SK-N-MC (cell line): ENCODE measurements around the gene RPH3AL.
"Not testable (repeated sequence)": the region's sequence is repeated elsewhere in the genome, so short reads cannot be mapped to it uniquely, and the experiment has no call there.

Source experiments
- DNase-seq: peaks from one replicate; pipeline ENCODE4 v3.0.0-alpha.2; 2011; ENCODE audit warnings: low read depth, low spot score
- H3K27ac ChIP-seq: fragments of 200-600 bp; sonication (generic); 2 replicates; pipeline ENCODE4 v1.5.1; 2016; ENCODE audit warnings: mixed run types
- H3K36me3 ChIP-seq: fragments of 200-600 bp; sonication (generic); 2 replicates; pipeline ENCODE4 v1.6.1; 2017; ENCODE audit warnings: antibody characterized with exemption, low read length, mixed read lengths; ENCODE audit not compliant: insufficient read depth
- H3K4me3 ChIP-seq: fragments of 200-600 bp; sonication (generic); 2 replicates; pipeline ENCODE4 v1.5.1; 2016
- H3K9ac ChIP-seq: fragments of 200-600 bp; sonication (generic); 2 replicates; pipeline ENCODE4 v1.8.0; 2017; ENCODE audit warnings: mixed run types, mixed read lengths; ENCODE audit not compliant: insufficient read length
- H3K9me3 ChIP-seq: fragments of 200-600 bp; sonication (generic); 2 replicates; pipeline ENCODE4 v1.6.1; 2017; ENCODE audit warnings: low read depth, mild to moderate bottlenecking, antibody characterized with exemption, low read length, moderate library complexity, mixed read lengths
- EZH2 ChIP-seq: fragments of 200-600 bp; sonication (generic); IDR thresholded peaks from one replicate; pipeline ENCODE4 v1.6.1; 2017; ENCODE audit warnings: antibody characterized with exemption
- FOXP2 ChIP-seq: optimal IDR thresholded peaks from 2 replicates; pipeline ENCODE3; 2011; ENCODE audit warnings: mild to moderate bottlenecking, moderate library complexity; ENCODE audit not compliant: insufficient read depth; ENCODE audit errors: extremely low read length, control extremely low read depth
- POLR2AphosphoS5 ChIP-seq: IDR thresholded peaks from 2 replicates; pipeline ENCODE4 v1.6.1; 2012; ENCODE audit warnings: mild to moderate bottlenecking, low read depth, low read length, borderline replicate concordance

The RPH3AL gene

GRCh38 chr17:177155-177554, 175.5 kb downstream of the RPH3AL start:
- DNase-seq = no peak
- Histone ChIP-seq H3K36me3 (no peaks in the 10 kb centered on the region), H3K27ac (no peak overlapping the region), H3K9ac (no peak overlapping the region), H3K9me3 (no peaks in the 10 kb centered on the region), H3K4me3 (no peak overlapping the region)
- no peak for TF ChIP-seq POLR2AphosphoS5
- no peak for TF ChIP-seq EZH2
- no peak for TF ChIP-seq FOXP2

GRCh38 chr17:173166-173911, 179.3 kb downstream of the RPH3AL start:
- no peak for DNase-seq
- Histone ChIP-seq H3K4me3 (no peak overlapping the region), H3K36me3 (no peaks in the 10 kb centered on the region), H3K9me3 (no peaks in the 10 kb centered on the region), H3K9ac (no peak overlapping the region), H3K27ac (no peak overlapping the region)
- TF ChIP-seq FOXP2 (no peak), POLR2AphosphoS5 (no peak), EZH2 (no peak)

- no peak for DNase-seq
- no peak overlapping the region for H3K4me3 ChIP-seq
- H3K36me3 ChIP-seq = no peaks in the 10 kb centered on the region
- no peaks in the 10 kb centered on the region for H3K9me3 ChIP-seq
- H3K9ac ChIP-seq = no peak overlapping the region
- no peak for TF ChIP-seq POLR2AphosphoS5
- TF ChIP-seq EZH2 = no peak
- no peak for TF ChIP-seq FOXP2
- H3K27ac ChIP-seq = no peak overlapping the region
These were observed 180.2 kb downstream of the RPH3AL start for GRCh38 chr17:172401-172800.

GRCh38 chr17:171871-172270, 180.7 kb downstream of the RPH3AL start:
- no peak for DNase-seq
- H3K4me3 ChIP-seq = no peak overlapping the region
- H3K9ac ChIP-seq = no peak overlapping the region
- H3K36me3 ChIP-seq = no peaks in the 10 kb centered on the region
- TF ChIP-seq FOXP2 = no peak
- no peak for TF ChIP-seq POLR2AphosphoS5
- no peak for TF ChIP-seq EZH2
- H3K27ac ChIP-seq = no peak overlapping the region
- no peaks in the 10 kb centered on the region for H3K9me3 ChIP-seq

- no peaks in the 10 kb centered on the region for H3K36me3 ChIP-seq
- H3K9me3 ChIP-seq = no peaks in the 10 kb centered on the region
- DNase-seq = no peak
- TF ChIP-seq FOXP2 (no peak), POLR2AphosphoS5 (no peak), EZH2 (no peak)
- H3K9ac ChIP-seq = no peak overlapping the region
- no peak overlapping the region for H3K4me3 ChIP-seq
- H3K27ac ChIP-seq = no peak overlapping the region
These were observed 182.4 kb downstream of the RPH3AL start for GRCh38 chr17:170130-170670.

GRCh38 chr17:168614-169013, 184.0 kb downstream of the RPH3AL start:
- H3K9me3 ChIP-seq, H3K27ac ChIP-seq, H3K4me3 ChIP-seq, H3K9ac ChIP-seq, H3K36me3 ChIP-seq, DNase-seq: not testable (repeated sequence)

- Histone ChIP-seq H3K4me3 (no peak overlapping the region), H3K27ac (no peak overlapping the region), H3K9ac (no peak overlapping the region), H3K9me3 (no peaks in the 10 kb centered on the region), H3K36me3 (no peaks in the 10 kb centered on the region; the same call in 1 of the 2 replicates)
- no peak for DNase-seq
- TF ChIP-seq POLR2AphosphoS5 (no peak), EZH2 (no peak), FOXP2 (no peak)
These were observed 186.7 kb downstream of the RPH3AL start for GRCh38 chr17:165939-166338.

- no peak overlapping the region for H3K27ac ChIP-seq
- H3K36me3 ChIP-seq = no peaks in the 10 kb centered on the region; the same call in 1 of the 2 replicates
- H3K9ac ChIP-seq = no peak overlapping the region
- TF ChIP-seq POLR2AphosphoS5 = no peak
- TF ChIP-seq FOXP2 = no peak
- H3K9me3 ChIP-seq = no peaks in the 10 kb centered on the region
- no peak overlapping the region for H3K4me3 ChIP-seq
- DNase-seq = no peak
These were observed 188.0 kb downstream of the RPH3AL start for GRCh38 chr17:164303-165235.
